ENCODE data around the gene RLBP1. TPM values are rescaled to one million over a fixed set of nuclear protein-coding genes. Genes with fewer than 3 reads are reported as not detected.

RLBP1 gene
- total RNA-seq, 1 donor from 2014 or later, result not detected

- Mint-ChIP-seq H3K27me3 (ENCODE audit: low read depth) (no peaks in the 10 kb centered on the region), H3K36me3 (ENCODE audit: low read depth) (peaks cover 26% of the 10 kb centered on the region), H3K9me3 (ENCODE audit: low read depth) (no peaks in the 10 kb centered on the region), H3K4me3 (ENCODE audit: unreplicated experiment) (no peak overlapping the region), H3K4me1 (ENCODE audit: low read depth) (no peaks in the 10 kb centered on the region), H3K27ac (ENCODE audit: unreplicated experiment) (no peak overlapping the region)
- DNase-seq (ENCODE audit: low spot score), result no peak
- no peak for TF ChIP-seq CTCF (IDR thresholded peaks at IDR 0.05)
These were observed 33.9 kb downstream of the RLBP1 start for GRCh38 chr15:89187301-89187985.

GRCh38 chr15:89186803-89187202, 34.6 kb downstream of the RLBP1 start:
- no peaks in the 10 kb centered on the region for H3K4me1 Mint-ChIP-seq (ENCODE audit: low read depth)
- DNase-seq (ENCODE audit: low spot score), result no peak
- no peaks in the 10 kb centered on the region for H3K27me3 Mint-ChIP-seq (ENCODE audit: low read depth)
- H3K4me3 Mint-ChIP-seq (ENCODE audit: unreplicated experiment), result no peak overlapping the region
- peaks cover 25% of the 10 kb centered on the region for H3K36me3 Mint-ChIP-seq (ENCODE audit: low read depth)
- H3K9me3 Mint-ChIP-seq (ENCODE audit: low read depth), result no peaks in the 10 kb centered on the region
- TF ChIP-seq CTCF (IDR thresholded peaks at IDR 0.05), result no peak
- no peak overlapping the region for H3K27ac Mint-ChIP-seq (ENCODE audit: unreplicated experiment)

- H3K4me3 Mint-ChIP-seq (ENCODE audit: unreplicated experiment), result no peak overlapping the region
- H3K27me3 Mint-ChIP-seq (ENCODE audit: low read depth), result no peaks in the 10 kb centered on the region
- no peaks in the 10 kb centered on the region for H3K9me3 Mint-ChIP-seq (ENCODE audit: low read depth)
- no peak for DNase-seq (ENCODE audit: low spot score)
- no peak for TF ChIP-seq CTCF (IDR thresholded peaks at IDR 0.05)
- no peak overlapping the region for H3K27ac Mint-ChIP-seq (ENCODE audit: unreplicated experiment)
- peaks cover 17% of the 10 kb centered on the region for H3K36me3 Mint-ChIP-seq (ENCODE audit: low read depth)
- peaks cover 6% of the 10 kb centered on the region for H3K4me1 Mint-ChIP-seq (ENCODE audit: low read depth)
These were observed 36.4 kb downstream of the RLBP1 start for GRCh38 chr15:89184886-89185526.

- peaks cover 12% of the 10 kb centered on the region for H3K4me1 Mint-ChIP-seq (ENCODE audit: low read depth)
- H3K27ac Mint-ChIP-seq (ENCODE audit: unreplicated experiment), result no peak overlapping the region
- no peak overlapping the region for H3K4me3 Mint-ChIP-seq (ENCODE audit: unreplicated experiment)
These were observed 37.0 kb downstream of the RLBP1 start for GRCh38 chr15:89184357-89184756.

More at GRCh38 chr15:89184357-89184756, 37.0 kb downstream of the RLBP1 start:
- Mint-ChIP-seq H3K27me3 (ENCODE audit: low read depth) (no peaks in the 10 kb centered on the region), H3K9me3 (ENCODE audit: low read depth) (no peaks in the 10 kb centered on the region), H3K36me3 (ENCODE audit: low read depth) (peaks cover 16% of the 10 kb centered on the region)
- TF ChIP-seq CTCF (IDR thresholded peaks at IDR 0.05), result no peak
- DNase-seq (ENCODE audit: low spot score), result no peak
